Vagina (tissue), 2 donors: ENCODE measurements around the gene BHLHE41. TPM values are rescaled to one million over a fixed set of nuclear protein-coding genes. Genes with fewer than 3 reads are reported as not detected.

Experiments
- DNase-seq, 2 donors: peaks; one replicate each; pipeline ENCODE4 v3.0.0-alpha.2; 2017; ENCODE audit errors: extremely low spot score in 2 of 2
- H3K27ac ChIP-seq: fragments of 200-600 bp; sonication (generic); one replicate; pipeline ENCODE4 v1.5.1; 2019
- H3K27me3 ChIP-seq: fragments of 200-600 bp; sonication (generic); one replicate; pipeline ENCODE4 v1.5.1; 2019
- H3K36me3 ChIP-seq, 2 donors: fragments of 200-600 bp; sonication (generic); one replicate each; pipeline ENCODE4 v1.5.1; 2017 to 2019
- H3K4me1 ChIP-seq: fragments of 200-600 bp; sonication (generic); one replicate; pipeline ENCODE4 v1.5.1; 2019
- H3K4me3 ChIP-seq, 2 donors: fragments of 200-600 bp; sonication (generic); 1 replicate in 1 of 2; 2 replicates in 1 of 2; pipeline ENCODE4 v1.5.1; 2016 to 2019
- H3K9me3 ChIP-seq: fragments of 200-600 bp; sonication (generic); one replicate; pipeline ENCODE4 v1.5.1; 2019
- POLR2A ChIP-seq, 2 donors: fragments of 450-650 bp; IDR thresholded peaks; one replicate each; pipeline ENCODE4 v1.6.1; 2017; ENCODE audit warnings: antibody characterized with exemption in 2 of 2, mild to moderate bottlenecking in 2 of 2, moderate library complexity in 2 of 2
- POLR2AphosphoS5 ChIP-seq, 2 donors: sonication (generic); formaldehyde crosslinking; IDR thresholded peaks; one replicate each; pipeline ENCODE4 v1.9.0; 2017; ENCODE audit warnings: antibody characterized with exemption in 2 of 2, mild to moderate bottlenecking in 2 of 2, low read depth in 1 of 2; ENCODE audit not compliant: insufficient read depth in 1 of 2
- intact Hi-C: fragments of 100-400 bp; cut with DNase I; formaldehyde crosslinking; loops from one replicate; pipeline ENCODE4 v1.15.1; 2023
- total RNA-seq: library from RNA; depleted of rRNA; stranded (reverse); fragments of >200 nt; gene quantifications from one replicate; pipeline ENCODE4 v1.2.3, GENCODE V29; 2016
- TF ChIP-seq, protein P1 (sequence below), 3 experiments: fragments of 450-650 bp in 2 of 3; fragments of 200-600 bp in 1 of 3; sonication (generic) in 1 of 3; IDR thresholded peaks; one replicate each; pipeline ENCODE4 v1.5.1; 2017 to 2019; ENCODE audit warnings: antibody characterized with exemption in 3 of 3, mild to moderate bottlenecking in 2 of 3, moderate library complexity in 2 of 3

BHLHE41 gene
- total RNA-seq, 1 donor from 2014 or later, result 2.9 TPM

DNA sequence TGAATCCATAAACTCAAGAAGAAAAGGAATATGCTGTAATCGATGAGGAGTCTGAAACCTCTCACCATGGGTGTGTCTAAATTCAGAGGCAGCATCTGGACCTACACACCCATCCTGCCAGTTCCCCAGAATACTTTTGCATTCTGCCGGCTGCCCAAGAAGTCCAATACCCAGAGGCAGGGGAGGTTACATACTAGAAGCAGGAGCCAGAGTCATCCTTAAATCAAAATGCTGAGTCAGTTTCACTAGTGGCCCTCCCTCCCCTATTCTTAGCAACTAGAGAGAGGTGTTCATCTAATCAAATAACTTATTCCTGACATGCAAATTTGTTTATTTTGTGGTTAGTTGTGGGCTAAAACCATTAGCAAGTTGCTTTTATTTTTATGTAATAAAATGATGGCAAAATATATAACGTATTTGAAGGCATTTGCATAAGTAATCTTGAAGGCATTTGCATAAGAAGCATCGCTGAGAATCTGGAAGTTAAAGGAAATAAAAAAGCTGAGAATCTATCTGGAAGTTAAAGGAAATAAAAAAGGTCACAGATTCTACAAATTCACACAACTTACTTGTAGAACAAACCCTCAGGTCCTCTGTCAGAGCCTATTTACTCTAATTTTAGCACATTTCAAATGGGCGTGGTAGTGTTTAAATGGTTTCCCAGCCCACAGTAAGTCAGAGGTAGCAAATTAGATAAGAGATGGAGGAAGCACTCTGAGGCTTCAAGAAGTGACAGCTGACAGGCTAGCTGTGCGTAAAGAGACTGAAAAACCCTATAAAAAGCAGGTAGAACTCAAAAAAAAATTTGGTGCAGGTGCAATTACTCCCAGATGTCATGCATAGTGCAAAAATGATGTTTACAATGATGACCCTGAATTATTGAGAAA lies 7.8 kb downstream of the BHLHE41 start:
- TF ChIP-seq POLR2AphosphoS5 (IDR thresholded peaks at IDR 0.05; ENCODE audit: insufficient read depth in 1 of 2, low read depth in 1 of 2) (no peak), POLR2A (IDR thresholded peaks at IDR 0.05) (no peak)
- TF ChIP-seq, protein P1, sequence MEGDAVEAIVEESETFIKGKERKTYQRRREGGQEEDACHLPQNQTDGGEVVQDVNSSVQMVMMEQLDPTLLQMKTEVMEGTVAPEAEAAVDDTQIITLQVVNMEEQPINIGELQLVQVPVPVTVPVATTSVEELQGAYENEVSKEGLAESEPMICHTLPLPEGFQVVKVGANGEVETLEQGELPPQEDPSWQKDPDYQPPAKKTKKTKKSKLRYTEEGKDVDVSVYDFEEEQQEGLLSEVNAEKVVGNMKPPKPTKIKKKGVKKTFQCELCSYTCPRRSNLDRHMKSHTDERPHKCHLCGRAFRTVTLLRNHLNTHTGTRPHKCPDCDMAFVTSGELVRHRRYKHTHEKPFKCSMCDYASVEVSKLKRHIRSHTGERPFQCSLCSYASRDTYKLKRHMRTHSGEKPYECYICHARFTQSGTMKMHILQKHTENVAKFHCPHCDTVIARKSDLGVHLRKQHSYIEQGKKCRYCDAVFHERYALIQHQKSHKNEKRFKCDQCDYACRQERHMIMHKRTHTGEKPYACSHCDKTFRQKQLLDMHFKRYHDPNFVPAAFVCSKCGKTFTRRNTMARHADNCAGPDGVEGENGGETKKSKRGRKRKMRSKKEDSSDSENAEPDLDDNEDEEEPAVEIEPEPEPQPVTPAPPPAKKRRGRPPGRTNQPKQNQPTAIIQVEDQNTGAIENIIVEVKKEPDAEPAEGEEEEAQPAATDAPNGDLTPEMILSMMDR (IDR thresholded peaks at IDR 0.05), result no peak
- peak overlapping the region; percentile 90 for H3K27ac ChIP-seq
- H3K4me3 ChIP-seq, result no peak overlapping the region
- no peaks in the 10 kb centered on the region for H3K36me3 ChIP-seq
- intact Hi-C loops, result no loop called here
- H3K27me3 ChIP-seq, result no peaks in the 10 kb centered on the region
- no peak for DNase-seq
- peaks cover 38% of the 10 kb centered on the region for H3K4me1 ChIP-seq
- no peaks in the 10 kb centered on the region for H3K9me3 ChIP-seq

DNA sequence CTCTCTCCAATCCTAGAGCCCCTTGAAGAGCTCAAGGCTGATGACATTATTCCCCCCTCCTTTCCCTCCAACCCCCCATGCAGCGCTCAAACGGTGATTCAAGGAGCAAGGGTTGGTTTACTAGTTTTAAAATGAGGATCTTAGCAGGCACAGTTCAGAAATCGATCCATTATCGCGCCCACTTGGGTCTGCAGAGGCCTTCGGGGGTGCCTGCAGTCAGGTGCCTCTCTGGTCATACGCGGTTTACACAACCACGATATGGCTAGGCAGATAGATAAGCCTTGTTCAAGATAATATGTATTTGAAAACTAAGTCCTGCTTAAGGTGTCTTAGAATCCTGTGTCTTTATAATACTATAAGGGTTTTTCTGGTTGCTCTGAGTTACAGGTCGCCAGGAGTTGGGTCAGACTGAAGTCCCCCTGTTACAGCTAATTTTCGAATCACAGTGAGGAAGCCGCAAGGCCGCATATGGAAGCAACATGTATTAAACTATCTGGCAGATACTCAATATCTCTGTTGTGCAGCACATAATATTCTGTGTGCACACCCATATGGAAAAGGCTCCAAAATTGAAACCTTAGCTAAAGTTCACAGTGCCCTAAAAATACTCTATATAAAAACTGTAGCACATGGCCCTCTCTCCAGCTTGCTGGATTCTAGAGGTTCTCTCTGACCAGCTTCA lies 10.0 kb downstream of the BHLHE41 start:
- H3K9me3 ChIP-seq, result no peaks in the 10 kb centered on the region
- TF ChIP-seq, protein P1 (IDR thresholded peaks at IDR 0.05), result no peak
- TF ChIP-seq POLR2AphosphoS5 (IDR thresholded peaks at IDR 0.05; ENCODE audit: insufficient read depth in 1 of 2, low read depth in 1 of 2), result no peak
- TF ChIP-seq POLR2A (IDR thresholded peaks at IDR 0.05), result no peak
- no peaks in the 10 kb centered on the region for H3K36me3 ChIP-seq
- no peak for DNase-seq
- H3K4me1 ChIP-seq, result peaks cover 38% of the 10 kb centered on the region
- peak overlapping the region; percentile 52 for H3K4me3 ChIP-seq
- no peaks in the 10 kb centered on the region for H3K27me3 ChIP-seq
- H3K27ac ChIP-seq, result peak overlapping the region; percentile 90
- intact Hi-C loops, result no loop called here

DNA sequence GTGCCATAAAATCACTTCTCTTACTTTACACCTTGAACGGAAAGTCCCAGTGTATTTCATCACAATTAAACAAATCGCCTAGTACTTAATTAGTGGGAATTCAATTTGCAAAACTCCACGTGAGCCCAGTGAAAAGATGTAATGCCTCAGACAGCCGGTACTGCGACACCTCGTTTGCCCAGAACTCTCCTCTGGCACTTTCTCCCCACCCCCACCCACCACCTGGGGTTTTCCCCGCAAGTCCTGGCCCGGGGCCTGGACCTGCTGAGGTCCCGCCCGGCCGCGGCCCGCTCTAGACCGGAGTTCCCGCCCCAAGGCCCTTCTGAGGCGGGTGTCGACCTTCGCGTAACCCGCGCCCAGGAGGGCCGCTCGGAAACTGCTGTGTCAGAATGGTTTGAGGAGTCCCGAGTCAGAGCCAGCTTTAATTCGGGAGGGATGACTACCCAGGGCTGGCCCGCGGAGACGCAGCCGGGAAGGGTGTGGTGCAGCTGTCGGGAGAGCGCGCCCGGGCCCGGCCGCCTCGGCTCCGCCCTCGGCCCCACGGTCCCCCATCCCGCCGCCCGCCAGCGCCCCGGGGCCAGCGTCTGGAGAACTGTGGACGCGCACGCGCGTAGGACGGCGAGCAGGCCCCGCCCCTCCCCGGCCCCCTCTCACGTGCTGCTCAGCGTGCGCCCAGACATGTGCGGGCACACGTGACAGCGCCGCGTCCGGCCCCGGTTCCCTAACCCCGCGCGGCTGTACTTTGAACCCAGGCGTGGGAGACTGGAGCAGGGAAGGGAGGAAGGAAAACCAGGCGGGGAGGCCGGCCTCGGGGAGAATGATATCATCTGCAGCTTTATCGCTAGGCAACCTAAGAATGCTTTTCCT lies 10.8 kb downstream of the BHLHE41 start:
- H3K27ac ChIP-seq, result peak overlapping the region; percentile 90
- no peaks in the 10 kb centered on the region for H3K27me3 ChIP-seq
- H3K4me1 ChIP-seq, result peaks cover 40% of the 10 kb centered on the region
- no peaks in the 10 kb centered on the region for H3K9me3 ChIP-seq
- TF ChIP-seq POLR2AphosphoS5 (IDR thresholded peaks at IDR 0.05; ENCODE audit: insufficient read depth in 1 of 2, low read depth in 1 of 2), result peak; percentile 70 to 91
- TF ChIP-seq, protein P1 (IDR thresholded peaks at IDR 0.05), result peak in 1 of 3 experiments; percentile 28
- TF ChIP-seq POLR2A (IDR thresholded peaks at IDR 0.05), result peak in 1 of 2 donors; percentile 76
- peak in 1 of 2 donors; percentile 98 for DNase-seq
- H3K36me3 ChIP-seq, result no peaks in the 10 kb centered on the region
- intact Hi-C loops, result no loop called here
- peak overlapping the region; percentile 52 for H3K4me3 ChIP-seq

DNA sequence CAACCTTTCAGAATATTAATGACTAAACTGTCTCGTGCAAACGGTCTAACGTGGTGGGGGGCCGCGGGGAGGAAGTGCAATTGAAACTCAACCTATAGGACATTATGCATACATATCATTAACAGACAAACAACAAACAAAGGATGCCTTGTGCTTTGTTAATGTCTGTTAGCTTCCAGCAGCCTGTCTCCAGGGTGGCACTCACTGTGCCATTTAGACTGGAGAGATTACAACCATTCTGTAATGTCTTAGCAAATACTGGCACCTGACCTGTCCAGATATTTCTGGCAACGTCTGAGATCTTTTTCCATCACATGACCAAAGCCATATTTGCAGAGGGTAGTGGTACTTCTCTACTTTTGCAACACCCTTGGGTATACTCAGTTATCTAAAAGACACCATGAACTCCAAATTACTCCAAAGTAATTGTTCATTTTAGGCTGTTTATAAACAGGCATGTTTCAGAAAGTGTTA lies 11.6 kb downstream of the BHLHE41 start:
- Histone ChIP-seq H3K36me3 (no peaks in the 10 kb centered on the region), H3K4me1 (peaks cover 43% of the 10 kb centered on the region), H3K27ac (peak overlapping the region; percentile 90), H3K4me3 (peak overlapping the region in 1 of 2 donors; percentile 52), H3K27me3 (no peaks in the 10 kb centered on the region), H3K9me3 (no peaks in the 10 kb centered on the region)
- no peak for DNase-seq
- intact Hi-C loops, result no loop called here
- TF ChIP-seq, protein P1 (IDR thresholded peaks at IDR 0.05), result no peak
- TF ChIP-seq POLR2AphosphoS5 (IDR thresholded peaks at IDR 0.05; ENCODE audit: insufficient read depth in 1 of 2, low read depth in 1 of 2) (no peak), POLR2A (IDR thresholded peaks at IDR 0.05) (no peak)
